RPMI7951 (cell line): ENCODE results near the gene GABRE. TPM values are rescaled to one million over a fixed set of nuclear protein-coding genes. Genes with fewer than 3 reads are reported as not detected.
A peak's percentile ranks its signal among the peaks of the same experiment; 100 is the strongest.

ENCODE experiments used
- DNase-seq: peaks from one replicate; pipeline ENCODE4 v3.0.0-alpha.2; 2012; ENCODE audit warnings: low read depth
- total RNA-seq: library from RNA; depleted of rRNA; stranded (reverse); fragments of >200 nt; shearing (Covaris generic); gene quantifications from 2 replicates; pipeline ENCODE4 v1.2.3, GENCODE V29; 2014; rRNA removed

The GABRE gene
- total RNA-seq = 1.9 and 2.3 TPM in 2 replicates

GRCh38 chrX:151974336-151975227, at the start of gene GABRE:
Gene GABRE, minus strand, starts transcription at chrX:151974676. Its CDS starts 51 bp downstream, at chrX:151974625.
- peak; percentile 51 for DNase-seq

GRCh38 chrX:152020888-152021287, 46.4 kb upstream of the GABRE start:
- peak; percentile 2 for DNase-seq

GRCh38 chrX:151999813-152000212, 25.3 kb upstream of the GABRE start:
- DNase-seq = no peak

- no peak for DNase-seq
Measured at GRCh38 chrX:151997539-151997938, 23.1 kb upstream of the GABRE start.

- no peak for DNase-seq
Measured at GRCh38 chrX:151996347-151996746, 21.9 kb upstream of the GABRE start.

- no peak for DNase-seq
Measured at GRCh38 chrX:151994476-151994875, 20.0 kb upstream of the GABRE start.

GRCh38 chrX:151988706-151989299, 14.3 kb upstream of the GABRE start:
- no peak for DNase-seq

GRCh38 chrX:151987108-151987507, 12.6 kb upstream of the GABRE start:
- DNase-seq = no peak

- DNase-seq = peak; percentile 75
Measured at GRCh38 chrX:151985955-151986354, 11.5 kb upstream of the GABRE start.

- DNase-seq = no peak
Measured at GRCh38 chrX:151985531-151985930, 11.1 kb upstream of the GABRE start.

GRCh38 chrX:151984902-151985301, 10.4 kb upstream of the GABRE start:
- no peak for DNase-seq

GRCh38 chrX:151984328-151984727, 9.9 kb upstream of the GABRE start:
- peak; percentile 74 for DNase-seq

- DNase-seq = no peak
Measured at GRCh38 chrX:151983186-151983585, 8.7 kb upstream of the GABRE start.

GRCh38 chrX:151982222-151982621, 7.7 kb upstream of the GABRE start:
- DNase-seq = peak; percentile 83

GRCh38 chrX:151981129-151981528, 6.7 kb upstream of the GABRE start:
- DNase-seq = peak; percentile 58

- DNase-seq = no peak
Measured at GRCh38 chrX:151977923-151978322, 3.4 kb upstream of the GABRE start.

- peak; percentile 47 for DNase-seq
Measured at GRCh38 chrX:151977009-151977408, 2.5 kb upstream of the GABRE start.

GRCh38 chrX:151975736-151976275, 1.3 kb upstream of the GABRE start:
- no peak for DNase-seq

GRCh38 chrX:151975228-151975593, 735 bp upstream of the GABRE start:
- DNase-seq = no peak

GRCh38 chrX:151973851-151974335, 583 bp downstream of the GABRE start:
- DNase-seq = peak; percentile 27

- DNase-seq = no peak
Measured at GRCh38 chrX:151973060-151973661, 1.3 kb downstream of the GABRE start.

- DNase-seq = peak; percentile 91
Measured at GRCh38 chrX:151970661-151971060, 3.8 kb downstream of the GABRE start.
